ENCODE data around the gene ST3GAL6. TPM values are rescaled to one million over a fixed set of nuclear protein-coding genes. Genes with fewer than 3 reads are reported as not detected.

Gene ST3GAL6
- total and polyA plus RNA-seq, 10 of the 15 experiments (the other 5 are each of a cell fraction or from before 2014, with no cell fraction given), result 19.5 to 41.2 (median 37.4) TPM

DNA sequence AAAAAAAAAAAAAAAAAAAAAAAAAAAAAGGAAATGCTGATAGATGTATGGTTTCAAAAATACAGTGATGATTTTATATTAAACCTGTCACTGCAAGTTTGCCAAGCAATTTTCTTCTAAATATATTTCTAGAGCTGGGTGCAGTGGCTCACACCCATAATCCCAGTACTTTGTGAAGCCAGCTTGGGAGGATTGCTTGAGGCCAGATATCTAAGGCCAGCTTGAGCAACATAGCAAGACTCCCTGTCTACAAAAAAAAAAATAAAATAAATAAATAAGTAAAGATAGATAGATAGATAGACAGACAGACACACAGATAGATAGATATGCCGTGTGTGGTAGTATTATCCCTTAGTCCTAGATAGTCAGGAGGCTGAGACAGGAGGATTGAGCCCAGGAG lies 41.4 kb upstream of the ST3GAL6 start:
- no peaks in the 10 kb centered on the region for H3K36me3 ChIP-seq (ENCODE audit: control insufficient read depth in 2 of 2, insufficient read depth in 2 of 2, low read length in 1 of 2)
- no peak overlapping the region for H3K27ac ChIP-seq (ENCODE audit: control insufficient read depth, insufficient read depth)
- DNase-seq (ENCODE audit: low read depth, low spot score) (no peak), ATAC-seq (no peak), FAIRE-seq (no peak)
- in situ Hi-C loops (cut with MboI), result no loop called here
- RAD21 ChIA-PET (ENCODE audit: unreplicated experiment), result no interaction called here
- no peaks in the 10 kb centered on the region for H3K9me3 ChIP-seq (replicated peaks; ENCODE audit: control insufficient read depth, insufficient read depth, low read length)
- no peaks in the 10 kb centered on the region for H4K20me1 ChIP-seq (ENCODE audit: control insufficient read depth, insufficient read depth)
- SMC1A ChIA-PET (ENCODE audit: uncharacterized antibody, unreplicated experiment), result interaction anchor here (0.6 to 1.9 kb wide), 6 partner anchors 9 to 121 kb away, joined by 3 to 7 read pairs (median 4); no protein-coding TSS in a partner anchor
- 0 out of 2 replicates have a peak, but pooled peaks cover 3% of the 10 kb centered on the region for H3K4me1 ChIP-seq (ENCODE audit: control insufficient read depth, insufficient read depth, low read length)
- no peaks in the 10 kb centered on the region for H3K79me2 ChIP-seq (ENCODE audit: control insufficient read depth, insufficient read depth, low read length)
- TF ChIP-seq FOXK2 (IDR thresholded peaks at IDR 0.05) (no peak), ATF7 (IDR thresholded peaks at IDR 0.05; ENCODE audit: low read depth) (no peak), SP1 (IDR thresholded peaks at IDR 0.05; ENCODE audit: low read depth, low read length) (no peak), ZNF24 (IDR thresholded peaks at IDR 0.05) (no peak), CHD1 (IDR thresholded peaks at IDR 0.05; ENCODE audit: low read depth, low read length) (no peak)
- TF ChIP-seq, protein P1, sequence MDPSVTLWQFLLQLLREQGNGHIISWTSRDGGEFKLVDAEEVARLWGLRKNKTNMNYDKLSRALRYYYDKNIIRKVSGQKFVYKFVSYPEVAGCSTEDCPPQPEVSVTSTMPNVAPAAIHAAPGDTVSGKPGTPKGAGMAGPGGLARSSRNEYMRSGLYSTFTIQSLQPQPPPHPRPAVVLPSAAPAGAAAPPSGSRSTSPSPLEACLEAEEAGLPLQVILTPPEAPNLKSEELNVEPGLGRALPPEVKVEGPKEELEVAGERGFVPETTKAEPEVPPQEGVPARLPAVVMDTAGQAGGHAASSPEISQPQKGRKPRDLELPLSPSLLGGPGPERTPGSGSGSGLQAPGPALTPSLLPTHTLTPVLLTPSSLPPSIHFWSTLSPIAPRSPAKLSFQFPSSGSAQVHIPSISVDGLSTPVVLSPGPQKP (IDR thresholded peaks at IDR 0.05; ENCODE audit: low read depth, low read length), result no peak
- TF ChIP-seq, protein P2, sequence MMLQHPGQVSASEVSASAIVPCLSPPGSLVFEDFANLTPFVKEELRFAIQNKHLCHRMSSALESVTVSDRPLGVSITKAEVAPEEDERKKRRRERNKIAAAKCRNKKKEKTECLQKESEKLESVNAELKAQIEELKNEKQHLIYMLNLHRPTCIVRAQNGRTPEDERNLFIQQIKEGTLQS (IDR thresholded peaks at IDR 0.05; ENCODE audit: borderline replicate concordance, extremely low read depth, low read depth, low read length), result no peak
- TF ChIP-seq, protein P3, sequence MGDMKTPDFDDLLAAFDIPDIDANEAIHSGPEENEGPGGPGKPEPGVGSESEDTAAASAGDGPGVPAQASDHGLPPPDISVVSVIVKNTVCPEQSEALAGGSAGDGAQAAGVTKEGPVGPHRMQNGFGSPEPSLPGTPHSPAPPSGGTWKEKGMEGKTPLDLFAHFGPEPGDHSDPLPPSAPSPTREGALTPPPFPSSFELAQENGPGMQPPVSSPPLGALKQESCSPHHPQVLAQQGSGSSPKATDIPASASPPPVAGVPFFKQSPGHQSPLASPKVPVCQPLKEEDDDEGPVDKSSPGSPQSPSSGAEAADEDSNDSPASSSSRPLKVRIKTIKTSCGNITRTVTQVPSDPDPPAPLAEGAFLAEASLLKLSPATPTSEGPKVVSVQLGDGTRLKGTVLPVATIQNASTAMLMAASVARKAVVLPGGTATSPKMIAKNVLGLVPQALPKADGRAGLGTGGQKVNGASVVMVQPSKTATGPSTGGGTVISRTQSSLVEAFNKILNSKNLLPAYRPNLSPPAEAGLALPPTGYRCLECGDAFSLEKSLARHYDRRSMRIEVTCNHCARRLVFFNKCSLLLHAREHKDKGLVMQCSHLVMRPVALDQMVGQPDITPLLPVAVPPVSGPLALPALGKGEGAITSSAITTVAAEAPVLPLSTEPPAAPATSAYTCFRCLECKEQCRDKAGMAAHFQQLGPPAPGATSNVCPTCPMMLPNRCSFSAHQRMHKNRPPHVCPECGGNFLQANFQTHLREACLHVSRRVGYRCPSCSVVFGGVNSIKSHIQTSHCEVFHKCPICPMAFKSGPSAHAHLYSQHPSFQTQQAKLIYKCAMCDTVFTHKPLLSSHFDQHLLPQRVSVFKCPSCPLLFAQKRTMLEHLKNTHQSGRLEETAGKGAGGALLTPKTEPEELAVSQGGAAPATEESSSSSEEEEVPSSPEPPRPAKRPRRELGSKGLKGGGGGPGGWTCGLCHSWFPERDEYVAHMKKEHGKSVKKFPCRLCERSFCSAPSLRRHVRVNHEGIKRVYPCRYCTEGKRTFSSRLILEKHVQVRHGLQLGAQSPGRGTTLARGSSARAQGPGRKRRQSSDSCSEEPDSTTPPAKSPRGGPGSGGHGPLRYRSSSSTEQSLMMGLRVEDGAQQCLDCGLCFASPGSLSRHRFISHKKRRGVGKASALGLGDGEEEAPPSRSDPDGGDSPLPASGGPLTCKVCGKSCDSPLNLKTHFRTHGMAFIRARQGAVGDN (IDR thresholded peaks at IDR 0.05), result no peak
- H3K9ac ChIP-seq (ENCODE audit: control insufficient read depth, insufficient read depth, low read length), result no peak overlapping the region
- POLR2A ChIA-PET, result interaction anchor here (0.7 kb wide), 1 partner anchor 10 kb away, joined by 3 read pairs; no protein-coding TSS in a partner anchor
- BruUV-seq (replicated peaks), result no TSS peak
- H2AFZ ChIP-seq (ENCODE audit: control insufficient read depth, low read depth, low read length), result no peak overlapping the region
- intact Hi-C loops (cut with micrococcal nuclease; ENCODE audit: unreplicated experiment), result no loop called here
- WGBS (ENCODE audit: insufficient coverage, insufficient replicate concordance, low lambda C conversion rate, missing lambda C conversion rate), result 58% methylated on average over 1 of the region's 1 CpG
- no peak overlapping the region for H3K4me3 ChIP-seq
- no peaks in the 10 kb centered on the region for H3K27me3 ChIP-seq (replicated peaks in 1 of 2; ENCODE audit: control insufficient read depth in 2 of 2, insufficient read depth in 2 of 2, low read length in 1 of 2)
- no peak overlapping the region for H3K4me2 ChIP-seq (ENCODE audit: control insufficient read depth, insufficient read depth)
- CTCF ChIA-PET, result interaction anchor here (0.9 kb wide), 1 partner anchor 96 kb away, joined by 3 read pairs; no protein-coding TSS in a partner anchor
